NCI-H2196 treated with DMSO at 0.1 percent for 48 hours (cell line): ENCODE data around the gene PNPO.
A peak's percentile ranks its signal among the peaks of the same experiment; 100 is the strongest.

Experiments
- DNase-seq: peaks from one replicate; lab custom pipeline; 2025; ENCODE audit not compliant: unreplicated experiment; lab: John Stamatoyannopoulos, UW

Gene PNPO

GRCh38 chr17:47941246-47942095, at the start of gene PNPO:
Gene PNPO (plus strand): TSS chr17:47941571. CDS start chr17:47941676, 105 bp downstream.
- peak; percentile 99 for DNase-seq

GRCh38 chr17:47894498-47895346, 46.6 kb upstream of the PNPO start:
- DNase-seq = no peak

GRCh38 chr17:47895347-47895855, 46.0 kb upstream of the PNPO start:
- no peak for DNase-seq

GRCh38 chr17:47895856-47896671, 45.3 kb upstream of the PNPO start, which contains the start of gene SP2:
Gene SP2 (plus strand): TSS chr17:47896236. CDS start chr17:47896287, 51 bp downstream.
- peak; percentile 100 for DNase-seq

GRCh38 chr17:47896672-47897490, 44.5 kb upstream of the PNPO start:
- DNase-seq = no peak

- no peak for DNase-seq
Measured at GRCh38 chr17:47897561-47897960, 43.8 kb upstream of the PNPO start.

- no peak for DNase-seq
Measured at GRCh38 chr17:47898241-47898640, 43.1 kb upstream of the PNPO start.

- no peak for DNase-seq
Measured at GRCh38 chr17:47899643-47900042, 41.7 kb upstream of the PNPO start.

GRCh38 chr17:47901423-47901822, 39.9 kb upstream of the PNPO start:
- no peak for DNase-seq

GRCh38 chr17:47902039-47902744, 39.2 kb upstream of the PNPO start:
- no peak for DNase-seq

GRCh38 chr17:47905221-47905733, 36.1 kb upstream of the PNPO start:
- peak; percentile 6 for DNase-seq

GRCh38 chr17:47906443-47906842, 34.9 kb upstream of the PNPO start:
- DNase-seq = no peak

- no peak for DNase-seq
Measured at GRCh38 chr17:47907932-47908562, 33.3 kb upstream of the PNPO start.

- DNase-seq = no peak
Measured at GRCh38 chr17:47913050-47913449, 28.3 kb upstream of the PNPO start.

- DNase-seq = no peak
Measured at GRCh38 chr17:47914306-47914948, 26.9 kb upstream of the PNPO start.

- no peak for DNase-seq
Measured at GRCh38 chr17:47915776-47916398, 25.5 kb upstream of the PNPO start.

- no peak for DNase-seq
Measured at GRCh38 chr17:47916489-47917208, 24.7 kb upstream of the PNPO start.
